Thymus (tissue), 11 donors: ENCODE data around the gene SAMD13. TPM values are rescaled to one million over a fixed set of nuclear protein-coding genes. Genes with fewer than 3 reads are reported as not detected.

Source experiments
- DNase-seq, 9 donors: peaks; one replicate each; pipeline ENCODE4 v3.0.0-alpha.2; 2013; ENCODE audit warnings: low spot score in 9 of 9, low read depth in 6 of 9, missing footprints in 1 of 9
- H3K27ac ChIP-seq, 2 donors: one replicate each; pipeline ENCODE4 v1.5.1; 2013; ENCODE audit warnings: control low read depth in 1 of 2, low read depth in 1 of 2, low read length in 1 of 2, mild to moderate bottlenecking in 1 of 2, moderate library complexity in 1 of 2
- H3K27me3 ChIP-seq, 2 donors: one replicate each; pipeline ENCODE4 v1.5.1; 2013; ENCODE audit warnings: low read length in 1 of 2; ENCODE audit not compliant: control insufficient read depth in 2 of 2, insufficient read depth in 1 of 2
- H3K36me3 ChIP-seq, 2 donors: one replicate each; pipeline ENCODE4 v1.5.1; 2013; ENCODE audit warnings: low read length in 1 of 2, mild to moderate bottlenecking in 1 of 2, moderate library complexity in 1 of 2; ENCODE audit not compliant: control insufficient read depth in 2 of 2, insufficient read depth in 2 of 2
- H3K4me1 ChIP-seq, 2 donors: one replicate each; pipeline ENCODE4 v1.5.1; 2013; ENCODE audit warnings: low read length in 2 of 2; ENCODE audit not compliant: control insufficient read depth in 2 of 2, insufficient read depth in 2 of 2
- H3K4me3 ChIP-seq, 2 donors: one replicate each; pipeline ENCODE4 v1.5.1; 2013; ENCODE audit warnings: low read length in 2 of 2, control low read depth in 1 of 2, mild to moderate bottlenecking in 1 of 2
- H3K9me3 ChIP-seq, 2 donors: one replicate each; pipeline ENCODE4 v1.5.1; 2013; ENCODE audit warnings: low read length in 1 of 2, mild to moderate bottlenecking in 1 of 2; ENCODE audit not compliant: control insufficient read depth in 2 of 2, insufficient read depth in 1 of 2
- WGBS: extraction: QIAGEN DNeasy Blood & Tissue Kit; methylation state at CpG from one replicate; pipeline ENCODE4 v1.1.7; 2013; 5-methylcytosine and 5-hydroxymethylcytosine counted together
- polyA plus RNA-seq: library from polyadenylated mRNA; stranded (reverse); fragments of 200-250 nt; gene quantifications from one replicate; pipeline ENCODE4 v1.2.3, GENCODE V29; 2013
- total RNA-seq: library from RNA; stranded (reverse); fragments of 120-200 nt; gene quantifications from one replicate; pipeline ENCODE4 v1.2.4, GENCODE V29; 2013
- donor health status: healthy.

Gene SAMD13
- total and polyA plus RNA-seq, 2 donors = 2.6 to 3.7 TPM

GRCh38 chr1:84370266-84370665 lies 68.8 kb downstream of the SAMD13 start:
- DNase-seq = no peak
- no peaks in the 10 kb centered on the region for H3K9me3 ChIP-seq
- H3K4me3 ChIP-seq = no peak overlapping the region
- no peaks in the 10 kb centered on the region for H3K27me3 ChIP-seq
- H3K27ac ChIP-seq = no peak overlapping the region
- H3K36me3 ChIP-seq = no peaks in the 10 kb centered on the region
- H3K4me1 ChIP-seq = no peaks in the 10 kb centered on the region
- WGBS = 96% methylated on average over 1 of the region's 1 CpG

- 96% methylated on average over 4 of the region's 4 CpGs for WGBS
- Histone ChIP-seq H3K36me3 (no peaks in the 10 kb centered on the region), H3K27me3 (no peaks in the 10 kb centered on the region), H3K4me1 (no peaks in the 10 kb centered on the region), H3K4me3 (no peak overlapping the region), H3K9me3 (no peaks in the 10 kb centered on the region), H3K27ac (no peak overlapping the region)
- no peak for DNase-seq
Observed at GRCh38 chr1:84370831-84371394, 69.4 kb downstream of the SAMD13 start.

GRCh38 chr1:84373436-84374141 lies 72.1 kb downstream of the SAMD13 start:
- 51% methylated on average over 2 of the region's 2 CpGs for WGBS

GRCh38 chr1:84374991-84375696 lies 73.6 kb downstream of the SAMD13 start:
- Histone ChIP-seq H3K9me3 (no peaks in the 10 kb centered on the region), H3K36me3 (no peaks in the 10 kb centered on the region), H3K4me3 (no peak overlapping the region), H3K27ac (no peak overlapping the region), H3K4me1 (no peaks in the 10 kb centered on the region), H3K27me3 (no peaks in the 10 kb centered on the region)
- DNase-seq = no peak
- WGBS = 95% methylated on average over 5 of the region's 5 CpGs

More at GRCh38 chr1:84373436-84374141, 72.1 kb downstream of the SAMD13 start:
- no peak overlapping the region for H3K27ac ChIP-seq
- no peaks in the 10 kb centered on the region for H3K36me3 ChIP-seq
- no peaks in the 10 kb centered on the region for H3K9me3 ChIP-seq
- DNase-seq = no peak
- H3K4me1 ChIP-seq = no peaks in the 10 kb centered on the region
- H3K4me3 ChIP-seq = no peak overlapping the region
- H3K27me3 ChIP-seq = no peaks in the 10 kb centered on the region

- H3K9me3 ChIP-seq = no peaks in the 10 kb centered on the region
- no peak overlapping the region for H3K4me3 ChIP-seq
- H3K27ac ChIP-seq = no peak overlapping the region
- H3K27me3 ChIP-seq = no peaks in the 10 kb centered on the region
- 95% methylated on average over 7 of the region's 7 CpGs for WGBS
- no peaks in the 10 kb centered on the region for H3K36me3 ChIP-seq
- no peak for DNase-seq
- H3K4me1 ChIP-seq = no peaks in the 10 kb centered on the region
Observed at GRCh38 chr1:84376000-84376910, 74.7 kb downstream of the SAMD13 start.

- H3K27me3 ChIP-seq = no peaks in the 10 kb centered on the region
- 84% methylated on average over 3 of the region's 3 CpGs for WGBS
- no peaks in the 10 kb centered on the region for H3K9me3 ChIP-seq
- H3K36me3 ChIP-seq = no peaks in the 10 kb centered on the region
- no peaks in the 10 kb centered on the region for H3K4me1 ChIP-seq
- H3K4me3 ChIP-seq = no peak overlapping the region
- H3K27ac ChIP-seq = no peak overlapping the region
- DNase-seq = no peak
Observed at GRCh38 chr1:84377480-84378095, 76.1 kb downstream of the SAMD13 start.

GRCh38 chr1:84379138-84379916 lies 77.8 kb downstream of the SAMD13 start:
- H3K27ac ChIP-seq = no peak overlapping the region
- no peaks in the 10 kb centered on the region for H3K36me3 ChIP-seq
- H3K27me3 ChIP-seq = no peaks in the 10 kb centered on the region
- no peaks in the 10 kb centered on the region for H3K4me1 ChIP-seq
- H3K4me3 ChIP-seq = no peak overlapping the region
- 84% methylated on average over 4 of the region's 4 CpGs for WGBS
- H3K9me3 ChIP-seq = no peaks in the 10 kb centered on the region
- no peak for DNase-seq

- Histone ChIP-seq H3K27ac (no peak overlapping the region), H3K4me3 (no peak overlapping the region), H3K27me3 (no peaks in the 10 kb centered on the region), H3K9me3 (no peaks in the 10 kb centered on the region), H3K4me1 (no peaks in the 10 kb centered on the region), H3K36me3 (no peaks in the 10 kb centered on the region)
- WGBS = 93% methylated on average over 1 of the region's 1 CpG
- no peak for DNase-seq
Observed at GRCh38 chr1:84379917-84380180, 78.3 kb downstream of the SAMD13 start.
